Prostate gland (tissue), 2 donors: ENCODE measurements around the gene HDHD5. TPM values are rescaled to one million over a fixed set of nuclear protein-coding genes. Genes with fewer than 3 reads are reported as not detected.
"Not testable (repeated sequence)": the region's sequence is repeated elsewhere in the genome, so short reads cannot be mapped to it uniquely, and the experiment has no call there.

Experiments
- DNase-seq: peaks from one replicate; pipeline ENCODE4 v3.0.0-alpha.2; 2019; ENCODE audit warnings: low spot score
- H3K27ac ChIP-seq, 2 donors: fragments of 200-600 bp; sonication (generic); 2 replicates each; pipeline ENCODE4 v1.5.1; 2017 to 2019
- H3K27me3 ChIP-seq: fragments of 200-600 bp; sonication (generic); replicated peaks from 2 replicates; pipeline ENCODE4 v1.5.1; 2019; ENCODE audit not compliant: insufficient read depth
- H3K36me3 ChIP-seq, 2 donors: fragments of 200-600 bp; sonication (generic); 1 replicate in 1 of 2; 2 replicates in 1 of 2; pipeline versions ENCODE4 v1.5.1 to v1.8.1; 2017 to 2019
- H3K4me1 ChIP-seq: fragments of 200-600 bp; sonication (generic); replicated peaks from 2 replicates; pipeline ENCODE4 v1.5.1; 2019
- H3K4me3 ChIP-seq, 2 donors: fragments of 200-600 bp; sonication (generic); 2 replicates each; pipeline ENCODE4 v1.5.1; 2017 to 2019
- H3K9me3 ChIP-seq: fragments of 200-600 bp; sonication (generic); 2 replicates; pipeline ENCODE4 v1.5.1; 2017
- POLR2A ChIP-seq: fragments of 450-650 bp; IDR thresholded peaks from one replicate; pipeline ENCODE4 v1.6.1; 2016; ENCODE audit warnings: antibody characterized with exemption, mild to moderate bottlenecking
- POLR2AphosphoS5 ChIP-seq: sonication (generic); formaldehyde crosslinking; IDR thresholded peaks from one replicate; pipeline ENCODE4 v1.6.1; 2017; ENCODE audit warnings: antibody characterized with exemption
- WGBS: methylation state at CpG from one replicate; pipeline ENCODE4 v1.1.5; 2018; 5-methylcytosine and 5-hydroxymethylcytosine counted together
- intact Hi-C: fragments of 100-400 bp; cut with DNase I; formaldehyde crosslinking; loops from one replicate; pipeline ENCODE4 v1.14.2; 2022
- total RNA-seq, 2 donors: library from RNA; depleted of rRNA; stranded (reverse); fragments of >200 nt; gene quantifications; one replicate each; pipeline ENCODE4 v1.1.0, GENCODE V29; 2016
- TF ChIP-seq, protein P1 (sequence below), 4 experiments: fragments of 200-600 bp in 2 of 4; fragments of 450-650 bp in 2 of 4; sonication (generic) in 2 of 4; IDR thresholded peaks; 1 replicate in 3 of 4; 2 replicates in 1 of 4; pipeline ENCODE4 v1.5.1; 2016 to 2019; ENCODE audit warnings: antibody characterized with exemption in 4 of 4, mild to moderate bottlenecking in 2 of 4, moderate library complexity in 2 of 4

The HDHD5 gene
- total RNA-seq, 2 donors from 2014 or later: 38.7 to 51.6 TPM

GRCh38 chr22:17149076-17149815 lies 9.8 kb downstream of the HDHD5 start:
- no peak for DNase-seq

GRCh38 chr22:17147458-17147857 lies 11.6 kb downstream of the HDHD5 start:
- H3K4me1 ChIP-seq, intact Hi-C loops, H3K4me3 ChIP-seq, H3K9me3 ChIP-seq, H3K27ac ChIP-seq, DNase-seq, H3K27me3 ChIP-seq, H3K36me3 ChIP-seq: not testable (repeated sequence)
- 93% methylated on average over 30 of the region's 30 CpGs for WGBS

More at GRCh38 chr22:17149076-17149815, 9.8 kb downstream of the HDHD5 start:
- intact Hi-C loops: no loop called here
- Histone ChIP-seq H3K27ac (no peak overlapping the region), H3K4me1 (no peaks in the 10 kb centered on the region), H3K36me3 (no peaks in the 10 kb centered on the region), H3K4me3 (no peak overlapping the region), H3K27me3 (no peaks in the 10 kb centered on the region), H3K9me3 (no peaks in the 10 kb centered on the region)
- WGBS: 80% methylated on average over 9 of the region's 9 CpGs
- TF ChIP-seq, protein P1, sequence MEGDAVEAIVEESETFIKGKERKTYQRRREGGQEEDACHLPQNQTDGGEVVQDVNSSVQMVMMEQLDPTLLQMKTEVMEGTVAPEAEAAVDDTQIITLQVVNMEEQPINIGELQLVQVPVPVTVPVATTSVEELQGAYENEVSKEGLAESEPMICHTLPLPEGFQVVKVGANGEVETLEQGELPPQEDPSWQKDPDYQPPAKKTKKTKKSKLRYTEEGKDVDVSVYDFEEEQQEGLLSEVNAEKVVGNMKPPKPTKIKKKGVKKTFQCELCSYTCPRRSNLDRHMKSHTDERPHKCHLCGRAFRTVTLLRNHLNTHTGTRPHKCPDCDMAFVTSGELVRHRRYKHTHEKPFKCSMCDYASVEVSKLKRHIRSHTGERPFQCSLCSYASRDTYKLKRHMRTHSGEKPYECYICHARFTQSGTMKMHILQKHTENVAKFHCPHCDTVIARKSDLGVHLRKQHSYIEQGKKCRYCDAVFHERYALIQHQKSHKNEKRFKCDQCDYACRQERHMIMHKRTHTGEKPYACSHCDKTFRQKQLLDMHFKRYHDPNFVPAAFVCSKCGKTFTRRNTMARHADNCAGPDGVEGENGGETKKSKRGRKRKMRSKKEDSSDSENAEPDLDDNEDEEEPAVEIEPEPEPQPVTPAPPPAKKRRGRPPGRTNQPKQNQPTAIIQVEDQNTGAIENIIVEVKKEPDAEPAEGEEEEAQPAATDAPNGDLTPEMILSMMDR (IDR thresholded peaks at IDR 0.05): no peak
- TF ChIP-seq POLR2A (no peak), POLR2AphosphoS5 (no peak)

GRCh38 chr22:17145021-17145680 lies 13.9 kb downstream of the HDHD5 start:
- Histone ChIP-seq H3K36me3 (peaks cover 0 to 6% of the 10 kb centered on the region in 2 donors), H3K27me3 (no peaks in the 10 kb centered on the region), H3K27ac (no peak overlapping the region), H3K4me1 (no peaks in the 10 kb centered on the region), H3K9me3 (no peaks in the 10 kb centered on the region), H3K4me3 (no peak overlapping the region)
- no peak for DNase-seq
- intact Hi-C loops: no loop called here
- 98% methylated on average over 7 of the region's 8 CpGs for WGBS
- TF ChIP-seq POLR2AphosphoS5 (no peak), POLR2A (no peak)
- TF ChIP-seq, protein P1 (IDR thresholded peaks at IDR 0.05): no peak

- intact Hi-C loops: no loop called here
- Histone ChIP-seq H3K27me3 (no peaks in the 10 kb centered on the region), H3K27ac (no peak overlapping the region), H3K36me3 (peaks cover 0 to 6% of the 10 kb centered on the region in 2 donors), H3K4me3 (no peak overlapping the region), H3K4me1 (no peaks in the 10 kb centered on the region), H3K9me3 (no peaks in the 10 kb centered on the region)
- WGBS: 85% methylated on average over 8 of the region's 8 CpGs
- no peak for TF ChIP-seq POLR2AphosphoS5
- TF ChIP-seq, protein P1 (IDR thresholded peaks at IDR 0.05): no peak
- no peak for TF ChIP-seq POLR2A
- no peak for DNase-seq
Observed at GRCh38 chr22:17143826-17144225, 15.3 kb downstream of the HDHD5 start.

DNA sequence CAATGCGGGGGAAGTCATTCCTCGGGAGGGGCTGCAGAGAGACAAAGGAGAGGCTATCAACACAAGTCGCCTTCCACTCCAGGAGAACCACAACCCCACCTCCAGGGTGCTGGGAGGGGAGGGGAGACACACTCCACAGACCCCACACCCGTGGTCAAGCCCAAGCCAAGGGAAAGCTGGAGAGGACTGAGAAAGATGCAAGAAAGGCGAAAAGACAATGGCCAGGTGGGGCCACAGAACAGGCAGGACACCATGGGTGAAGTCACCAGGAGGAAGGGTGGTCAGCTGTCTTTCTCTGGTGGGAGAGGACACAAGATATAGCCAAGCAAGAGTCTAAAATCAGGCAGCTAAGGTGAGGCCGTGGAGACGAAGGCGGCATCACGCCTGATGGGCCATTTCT lies 16.0 kb downstream of the HDHD5 start:
- WGBS: 91% methylated on average over 9 of the region's 9 CpGs
- Histone ChIP-seq H3K9me3 (no peaks in the 10 kb centered on the region), H3K36me3 (peaks cover 0 to 6% of the 10 kb centered on the region in 2 donors), H3K4me3 (no peak overlapping the region), H3K27me3 (no peaks in the 10 kb centered on the region), H3K4me1 (no peaks in the 10 kb centered on the region), H3K27ac (no peak overlapping the region)
- TF ChIP-seq, protein P1 (IDR thresholded peaks at IDR 0.05): no peak
- TF ChIP-seq POLR2A (no peak), POLR2AphosphoS5 (no peak)
- intact Hi-C loops: no loop called here
- DNase-seq: no peak
